Measurements from ENCODE around the gene LGI1.
A peak's percentile ranks its signal among the peaks of the same experiment; 100 is the strongest.

LGI1 gene

DNA sequence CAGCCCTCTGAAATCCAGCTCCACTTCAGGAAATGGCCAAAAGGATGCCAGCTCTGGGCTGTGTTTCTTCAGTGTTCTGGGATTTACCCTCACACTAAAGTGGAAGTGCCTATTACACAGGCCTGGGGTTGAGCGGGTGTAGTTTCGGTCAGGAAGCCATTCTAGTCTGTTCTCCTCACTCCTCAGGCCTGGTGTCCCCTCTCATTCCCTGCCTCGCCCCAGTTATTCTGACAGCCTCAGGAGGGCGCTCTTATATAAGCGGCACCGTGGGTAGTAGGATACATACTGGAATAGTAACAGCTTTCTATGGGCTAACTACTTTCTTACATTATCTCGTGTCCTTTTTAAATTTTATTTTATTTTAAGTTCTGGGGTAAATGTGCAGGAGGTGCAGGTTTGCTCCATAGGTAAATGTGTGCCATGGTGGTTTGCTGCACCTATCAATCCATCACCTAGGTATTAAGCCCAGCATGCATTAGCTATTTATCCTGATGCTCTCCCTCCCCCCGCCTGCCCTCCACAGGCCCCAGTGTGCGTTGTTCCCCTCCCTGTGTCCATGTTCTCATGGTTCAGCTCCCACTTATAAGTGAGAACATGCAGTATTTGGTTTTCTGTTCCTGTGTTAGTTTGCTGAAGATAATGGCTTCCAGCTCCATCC lies 12.2 kb upstream of the LGI1 start:
- no peaks in the 10 kb centered on the region for H3K9me3 ChIP-seq
- no peaks in the 10 kb centered on the region for H3K36me3 ChIP-seq (replicated peaks)
- peaks cover 7% of the 10 kb centered on the region; the same call in 1 of the 2 replicates for H3K27me3 ChIP-seq (ENCODE audit: low read depth)
- no peaks in the 10 kb centered on the region for H3K4me1 ChIP-seq
- DNase-seq (ENCODE audit: low spot score in 2 of 2): peak; percentile 40 to 61
- in situ Hi-C loops (cut with MboI; ENCODE audit: low sequenced_read_pairs): no loop called here
- no peak overlapping the region for H3K4me3 ChIP-seq

DNA sequence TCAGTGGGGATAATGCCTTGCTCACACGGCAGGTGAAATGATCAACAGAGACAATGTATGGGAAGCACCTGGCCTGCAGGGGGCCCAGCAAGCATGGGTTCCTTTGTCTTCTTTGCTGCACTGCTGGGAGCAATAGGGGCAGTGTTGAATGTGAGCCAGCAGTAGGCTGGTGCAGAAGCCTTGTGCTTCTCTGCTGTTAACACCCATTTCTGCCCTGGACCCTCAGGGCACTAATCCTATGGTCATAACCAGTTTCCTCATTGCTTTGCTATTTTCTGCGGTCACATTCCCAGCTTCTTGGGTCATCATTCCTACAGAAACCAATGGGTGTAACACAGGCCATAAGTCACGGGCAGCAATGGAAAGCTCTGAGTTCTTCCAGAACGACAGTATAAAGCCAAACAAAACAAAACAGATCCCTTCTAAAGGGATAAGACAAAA lies 10.9 kb upstream of the LGI1 start:
- H3K4me3 ChIP-seq: no peak overlapping the region
- H3K9me3 ChIP-seq: no peaks in the 10 kb centered on the region
- no peaks in the 10 kb centered on the region for H3K4me1 ChIP-seq
- DNase-seq (ENCODE audit: low spot score in 2 of 2): peak in 1 of 2 experiments; percentile 30
- in situ Hi-C loops (cut with MboI; ENCODE audit: low sequenced_read_pairs): no loop called here
- H3K27me3 ChIP-seq (ENCODE audit: low read depth): peaks cover 3% of the 10 kb centered on the region; the same call in 1 of the 2 replicates
- H3K36me3 ChIP-seq (replicated peaks): no peaks in the 10 kb centered on the region

DNA sequence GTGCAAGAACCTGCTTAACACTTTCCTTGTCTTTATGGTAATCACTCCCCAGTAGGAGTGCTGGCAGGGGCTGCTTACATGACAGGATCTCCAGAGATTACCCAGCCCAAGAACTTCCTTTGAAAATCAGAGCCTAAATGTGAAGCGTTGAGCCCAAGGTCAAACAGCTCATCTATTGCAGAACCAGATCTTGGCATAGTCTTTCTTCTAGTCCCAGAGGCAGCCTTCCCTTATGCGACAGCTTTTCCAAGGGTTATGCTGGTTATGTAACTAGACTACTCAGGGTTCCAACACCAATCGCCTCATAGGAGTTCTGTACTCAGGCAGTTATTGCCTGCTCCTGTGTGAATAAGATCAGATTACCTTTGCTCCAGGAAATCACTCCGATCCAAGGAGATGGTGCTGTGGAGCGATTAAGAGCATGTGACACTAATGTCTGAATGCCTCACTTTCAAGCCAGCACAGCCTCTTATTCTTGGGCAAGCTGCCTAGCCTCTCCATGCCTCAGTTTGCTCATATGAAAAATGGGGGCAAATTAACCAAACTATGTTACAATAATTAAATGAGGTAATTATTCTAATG lies 8.4 kb upstream of the LGI1 start:
- Histone ChIP-seq H3K36me3 (replicated peaks) (no peaks in the 10 kb centered on the region), H3K4me1 (peaks cover 3% of the 10 kb centered on the region; the same call in 1 of the 2 replicates), H3K4me3 (no peak overlapping the region), H3K9me3 (no peaks in the 10 kb centered on the region), H3K27me3 (ENCODE audit: low read depth) (peaks cover 3% of the 10 kb centered on the region; the same call in 1 of the 2 replicates)
- DNase-seq (ENCODE audit: low spot score in 2 of 2): no peak
- in situ Hi-C loops (cut with MboI; ENCODE audit: low sequenced_read_pairs): no loop called here

DNA sequence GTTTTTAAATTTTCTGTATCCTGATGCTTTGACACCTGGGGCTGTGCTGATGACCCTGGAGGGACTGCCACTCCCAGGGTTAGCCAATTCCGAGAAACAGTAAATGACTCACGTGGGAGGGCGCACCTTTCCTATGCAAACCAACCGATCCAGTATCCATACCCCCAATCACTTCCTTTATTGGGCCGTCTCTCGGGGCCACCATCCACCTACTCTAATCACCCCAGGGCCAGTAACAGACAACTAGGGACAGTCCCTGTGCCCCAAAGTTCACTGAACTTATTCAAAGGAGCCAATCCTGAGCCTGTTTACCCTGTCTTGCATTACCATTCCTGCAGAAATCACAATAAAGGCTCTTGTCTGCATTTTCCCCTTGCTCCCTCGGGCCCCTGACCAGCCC lies 6.6 kb upstream of the LGI1 start:
- H3K4me1 ChIP-seq: peaks cover 3% of the 10 kb centered on the region; the same call in 1 of the 2 replicates
- no peaks in the 10 kb centered on the region for H3K9me3 ChIP-seq
- DNase-seq (ENCODE audit: low spot score in 2 of 2): no peak
- H3K27me3 ChIP-seq (ENCODE audit: low read depth): peaks cover 3% of the 10 kb centered on the region; the same call in 1 of the 2 replicates
- H3K36me3 ChIP-seq (replicated peaks): no peaks in the 10 kb centered on the region
- in situ Hi-C loops (cut with MboI; ENCODE audit: low sequenced_read_pairs): no loop called here
- no peak overlapping the region for H3K4me3 ChIP-seq

DNA sequence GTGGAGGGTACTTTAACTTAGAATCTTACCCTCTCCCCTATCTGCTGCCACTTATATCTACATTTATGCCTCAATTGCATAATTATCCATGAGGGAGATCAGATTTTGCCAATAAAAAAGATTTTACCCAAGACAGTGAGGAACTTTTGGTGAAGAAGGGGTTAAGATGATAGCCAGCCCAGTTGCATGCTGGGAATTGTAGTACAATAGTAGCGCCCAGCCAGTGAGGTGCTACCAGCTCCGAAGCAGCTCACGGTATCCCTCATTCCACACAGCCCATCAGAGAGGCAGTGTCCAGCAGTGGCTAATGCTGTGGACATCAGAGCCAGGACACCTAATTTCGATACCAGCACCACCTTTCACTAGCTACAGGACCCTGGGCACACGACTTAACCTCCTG lies 5.9 kb upstream of the LGI1 start:
- DNase-seq (ENCODE audit: low spot score in 2 of 2): peak in 1 of 2 experiments; percentile 47
- Histone ChIP-seq H3K27me3 (ENCODE audit: low read depth) (peaks cover 3% of the 10 kb centered on the region; the same call in 1 of the 2 replicates), H3K9me3 (no peaks in the 10 kb centered on the region), H3K36me3 (replicated peaks) (no peaks in the 10 kb centered on the region), H3K4me1 (peaks cover 3% of the 10 kb centered on the region; the same call in 1 of the 2 replicates), H3K4me3 (no peak overlapping the region)
- in situ Hi-C loops (cut with MboI; ENCODE audit: low sequenced_read_pairs): no loop called here

DNA sequence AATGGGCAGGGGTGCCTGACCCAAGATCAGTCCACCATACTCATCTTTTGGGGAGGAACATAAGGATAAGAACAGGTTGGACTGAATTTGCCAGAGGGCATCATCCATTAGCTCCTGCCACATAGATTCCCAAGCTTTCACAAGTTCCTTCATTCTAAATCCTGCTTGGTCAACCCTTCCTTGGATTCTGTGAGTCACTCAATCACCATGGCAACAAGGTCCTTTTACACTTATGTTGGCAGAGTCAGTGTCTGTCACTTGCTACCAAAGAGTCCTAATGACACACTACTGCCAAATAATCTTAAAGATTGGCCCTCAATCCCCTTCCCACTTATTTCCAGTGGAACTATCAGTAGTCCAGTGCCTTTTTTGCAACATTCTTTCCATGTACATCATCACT lies 5.0 kb upstream of the LGI1 start:
- Histone ChIP-seq H3K9me3 (no peaks in the 10 kb centered on the region), H3K4me1 (peaks cover 4% of the 10 kb centered on the region), H3K4me3 (no peak overlapping the region), H3K27me3 (ENCODE audit: low read depth) (peaks cover 9% of the 10 kb centered on the region; the same call in 1 of the 2 replicates), H3K36me3 (replicated peaks) (no peaks in the 10 kb centered on the region)
- in situ Hi-C loops (cut with MboI; ENCODE audit: low sequenced_read_pairs): no loop called here
- DNase-seq (ENCODE audit: low spot score in 2 of 2): no peak

DNA sequence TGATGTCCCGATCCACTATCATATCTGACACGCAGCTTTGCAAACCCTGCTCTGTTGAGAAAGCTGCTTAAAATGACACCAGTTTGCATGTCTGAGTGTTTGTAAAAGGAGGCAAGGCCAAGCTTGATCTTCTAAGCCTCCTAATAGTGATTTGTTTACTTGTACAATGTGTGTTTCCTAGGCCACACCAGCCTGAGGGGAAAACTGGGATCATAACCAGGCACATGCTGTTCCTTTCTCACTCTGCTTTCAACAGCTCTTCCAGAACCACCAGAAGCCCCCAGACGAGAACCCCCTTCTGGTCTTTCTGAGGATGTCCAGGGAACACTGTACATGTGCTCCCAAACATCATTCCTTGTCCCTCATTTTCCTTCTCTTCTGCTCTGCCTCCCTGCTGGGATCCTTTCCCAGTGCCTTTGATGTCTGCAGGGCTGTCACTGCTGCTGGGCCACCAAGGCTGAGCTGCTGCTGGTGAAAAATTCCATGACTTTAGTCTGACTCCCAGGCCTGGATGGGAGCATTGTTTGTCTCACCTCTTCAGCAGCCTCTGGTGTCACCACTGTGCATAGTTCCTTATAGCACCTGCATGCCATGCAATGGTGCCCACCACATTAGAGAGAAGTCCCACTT lies 4.0 kb upstream of the LGI1 start:
- no peak for DNase-seq (ENCODE audit: low spot score in 2 of 2)
- Histone ChIP-seq H3K4me1 (peaks cover 14% of the 10 kb centered on the region), H3K9me3 (no peaks in the 10 kb centered on the region), H3K4me3 (no peak overlapping the region), H3K27me3 (ENCODE audit: low read depth) (peaks cover 14% of the 10 kb centered on the region; the same call in 1 of the 2 replicates), H3K36me3 (replicated peaks) (no peaks in the 10 kb centered on the region)
- in situ Hi-C loops (cut with MboI; ENCODE audit: low sequenced_read_pairs): no loop called here

DNA sequence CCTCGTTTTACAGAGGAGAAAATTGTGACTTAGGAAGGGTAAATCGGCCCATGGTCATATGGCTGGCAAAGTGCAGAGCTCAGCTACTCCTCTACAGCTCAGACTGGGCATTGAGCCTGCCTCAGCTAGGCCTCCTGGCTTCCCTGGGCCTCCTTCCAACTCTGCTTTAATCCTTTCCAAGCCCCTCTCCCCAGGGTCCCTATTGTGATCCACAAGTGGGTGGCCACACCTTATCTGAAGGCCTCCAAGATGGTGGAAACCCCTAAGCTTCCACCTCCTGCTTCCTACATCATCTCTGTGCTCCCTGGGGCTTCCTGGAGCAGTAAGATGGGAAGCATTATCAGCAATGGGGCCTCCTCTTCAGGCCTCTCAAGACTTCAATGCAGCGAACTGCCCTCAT lies 3.0 kb upstream of the LGI1 start:
- H3K4me3 ChIP-seq: no peak overlapping the region
- in situ Hi-C loops (cut with MboI; ENCODE audit: low sequenced_read_pairs): no loop called here
- peaks cover 17% of the 10 kb centered on the region for H3K4me1 ChIP-seq
- no peaks in the 10 kb centered on the region for H3K36me3 ChIP-seq (replicated peaks)
- H3K9me3 ChIP-seq: no peaks in the 10 kb centered on the region
- no peak for DNase-seq (ENCODE audit: low spot score in 2 of 2)
- peaks cover 14% of the 10 kb centered on the region; the same call in 1 of the 2 replicates for H3K27me3 ChIP-seq (ENCODE audit: low read depth)

DNA sequence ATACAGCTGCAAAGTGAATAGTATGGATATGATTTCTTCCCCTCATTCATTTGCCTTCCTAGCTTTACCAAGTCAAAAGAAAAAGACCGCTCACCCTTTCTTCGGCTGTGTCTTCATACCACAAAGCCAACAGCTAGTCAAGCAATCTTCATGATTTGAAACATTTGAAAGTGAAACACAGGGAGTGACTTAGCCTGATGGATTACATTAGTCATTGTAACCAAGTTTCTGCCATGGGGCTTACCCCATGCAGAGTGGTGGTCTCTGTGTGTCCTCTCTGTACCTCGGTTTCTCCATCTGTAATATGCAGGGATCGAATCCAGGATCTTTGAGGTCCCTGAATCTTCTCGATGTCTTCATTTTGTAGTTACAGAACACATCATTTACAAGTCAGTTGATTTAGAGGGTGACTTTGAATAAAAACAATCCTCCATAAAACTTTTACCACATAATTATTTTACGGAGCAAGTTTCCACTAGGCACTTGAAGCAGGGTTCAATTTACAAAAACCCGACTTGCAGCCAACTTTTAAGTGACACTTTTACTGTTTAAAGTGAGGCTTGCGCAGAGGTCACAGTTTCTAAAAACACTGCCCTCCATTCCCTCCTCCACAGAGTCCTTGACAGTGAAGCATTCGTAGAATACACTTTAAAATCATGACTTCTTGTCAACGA lies 2.2 kb upstream of the LGI1 start:
- H3K4me3 ChIP-seq: no peak overlapping the region
- in situ Hi-C loops (cut with MboI; ENCODE audit: low sequenced_read_pairs): no loop called here
- H3K36me3 ChIP-seq (replicated peaks): no peaks in the 10 kb centered on the region
- DNase-seq (ENCODE audit: low spot score in 2 of 2): no peak
- peaks cover 17% of the 10 kb centered on the region for H3K4me1 ChIP-seq
- H3K27me3 ChIP-seq (ENCODE audit: low read depth): peaks cover 11% of the 10 kb centered on the region; the same call in 1 of the 2 replicates
- no peaks in the 10 kb centered on the region for H3K9me3 ChIP-seq

DNA sequence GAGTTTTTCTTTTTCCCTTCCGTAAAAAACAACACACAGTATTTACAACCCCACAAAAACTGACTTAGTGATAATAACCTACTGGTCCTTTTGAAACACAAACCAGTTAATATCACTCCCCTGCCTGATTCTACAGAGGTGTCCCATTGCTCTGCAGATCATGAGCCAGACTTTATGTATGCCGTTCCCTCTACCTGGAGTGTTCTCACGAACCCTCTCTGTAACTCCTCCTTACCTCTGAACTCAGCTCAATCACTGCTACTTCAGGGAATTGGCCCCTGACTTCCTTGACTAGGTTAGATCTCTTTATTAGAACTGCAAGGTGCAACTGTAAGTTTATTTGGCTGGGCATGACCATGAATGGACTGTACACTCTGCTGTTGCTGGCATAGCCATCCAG lies 1.6 kb upstream of the LGI1 start:
- DNase-seq (ENCODE audit: low spot score in 2 of 2): no peak
- in situ Hi-C loops (cut with MboI; ENCODE audit: low sequenced_read_pairs): no loop called here
- no peaks in the 10 kb centered on the region for H3K9me3 ChIP-seq
- H3K27me3 ChIP-seq (ENCODE audit: low read depth): peaks cover 11% of the 10 kb centered on the region; the same call in 1 of the 2 replicates
- no peaks in the 10 kb centered on the region for H3K36me3 ChIP-seq (replicated peaks)
- peaks cover 17% of the 10 kb centered on the region for H3K4me1 ChIP-seq
- H3K4me3 ChIP-seq: no peak overlapping the region

DNA sequence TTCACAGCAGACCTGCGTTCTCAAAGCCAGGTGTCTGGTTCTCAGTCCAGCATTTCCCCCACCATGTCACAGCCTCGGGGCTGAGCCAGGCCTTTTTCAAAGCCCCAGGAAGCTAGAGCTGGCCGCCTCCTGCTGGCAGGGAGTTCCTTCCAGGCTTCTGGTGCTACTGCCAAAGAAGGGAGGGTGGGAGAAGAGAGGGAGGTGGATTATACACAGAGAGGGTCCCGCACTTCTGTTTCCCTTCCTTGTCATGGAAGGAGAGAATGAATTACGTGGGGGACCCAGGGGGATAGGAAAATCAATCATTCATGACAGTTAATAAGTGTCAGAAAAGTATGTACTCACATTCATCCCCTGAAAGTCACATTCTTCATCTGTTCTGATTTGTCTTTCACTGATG lies 600 bp upstream of the LGI1 start:
- H3K4me1 ChIP-seq: peaks cover 15% of the 10 kb centered on the region
- peaks cover 11% of the 10 kb centered on the region; the same call in 1 of the 2 replicates for H3K27me3 ChIP-seq (ENCODE audit: low read depth)
- H3K4me3 ChIP-seq: no peak overlapping the region
- peak in 1 of 2 experiments; percentile 28 for DNase-seq (ENCODE audit: low spot score in 2 of 2)
- no peaks in the 10 kb centered on the region for H3K9me3 ChIP-seq
- H3K36me3 ChIP-seq (replicated peaks): no peaks in the 10 kb centered on the region
- in situ Hi-C loops (cut with MboI; ENCODE audit: low sequenced_read_pairs): no loop called here

DNA sequence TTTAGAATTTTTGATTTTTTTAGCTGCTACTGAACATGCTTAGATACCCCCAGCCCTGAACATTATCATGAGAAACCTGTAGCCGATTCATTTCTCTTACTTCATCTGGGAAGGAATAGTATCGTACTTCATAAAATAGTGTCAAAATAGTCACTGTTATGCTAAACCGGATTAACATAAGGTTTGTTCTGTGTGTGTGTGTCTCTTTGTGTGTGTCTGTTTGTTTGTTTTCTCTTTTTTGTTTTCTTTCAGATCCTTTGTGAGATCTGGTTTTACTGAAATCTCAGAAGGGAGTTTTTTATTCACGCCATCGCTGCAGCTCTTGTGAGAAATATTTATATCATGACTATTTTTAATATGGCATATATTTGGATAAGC lies 761 bp downstream of the LGI1 start:
- H3K9me3 ChIP-seq: no peaks in the 10 kb centered on the region
- H3K4me3 ChIP-seq: no peak overlapping the region
- no peaks in the 10 kb centered on the region for H3K36me3 ChIP-seq (replicated peaks)
- in situ Hi-C loops (cut with MboI; ENCODE audit: low sequenced_read_pairs): no loop called here
- peaks cover 14% of the 10 kb centered on the region for H3K4me1 ChIP-seq
- DNase-seq (ENCODE audit: low spot score in 2 of 2): peak in 1 of 2 experiments; percentile 53
- H3K27me3 ChIP-seq (ENCODE audit: low read depth): peaks cover 11% of the 10 kb centered on the region; the same call in 1 of the 2 replicates

DNA sequence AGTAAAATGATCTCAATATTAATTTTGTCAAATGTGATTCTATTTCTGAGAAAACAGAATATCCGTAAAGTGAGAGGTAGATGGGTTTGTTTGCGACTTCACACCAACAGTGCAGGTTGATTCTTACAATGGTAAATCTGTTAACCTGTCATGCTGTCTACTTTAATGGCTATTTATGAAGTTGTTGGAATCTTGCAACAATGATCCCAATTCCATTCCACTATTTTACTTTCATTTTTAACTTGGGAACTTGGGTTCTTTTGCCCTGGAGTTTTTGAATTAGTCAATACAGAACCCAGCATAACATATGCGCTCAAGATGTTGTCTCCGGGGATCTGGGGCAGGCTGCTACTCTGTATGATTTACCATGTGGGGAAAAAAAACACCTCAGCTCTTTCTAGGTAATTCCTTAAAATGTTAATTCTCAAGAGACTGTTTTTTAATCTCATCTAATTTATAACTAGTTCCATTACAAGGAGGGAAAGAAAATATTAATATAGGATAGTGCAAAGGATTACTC lies 1.2 kb downstream of the LGI1 start:
- in situ Hi-C loops (cut with MboI; ENCODE audit: low sequenced_read_pairs): no loop called here
- peaks cover 11% of the 10 kb centered on the region for H3K27me3 ChIP-seq (ENCODE audit: low read depth)
- H3K36me3 ChIP-seq (replicated peaks): no peaks in the 10 kb centered on the region
- DNase-seq (ENCODE audit: low spot score in 2 of 2): no peak
- H3K4me1 ChIP-seq: peaks cover 14% of the 10 kb centered on the region
- H3K9me3 ChIP-seq: no peaks in the 10 kb centered on the region
- no peak overlapping the region for H3K4me3 ChIP-seq
